T-helper 1 cell treated with Interleukin-12 subunit alpha and Interleukin-12 subunit beta and Interleukin-4 antibody, amounts not matched to agents 30 ng/mL and 1 ng/mL, for 36 hours (primary cell): ENCODE results near the gene CCDC142. TPM values are rescaled to one million over a fixed set of nuclear protein-coding genes. Genes with fewer than 3 reads are reported as not detected.

Source experiments
- intact Hi-C: fragments of 100-400 bp; cut with micrococcal nuclease; formaldehyde crosslinking; loops from one replicate; pipeline ENCODE4 v1.15.1; 2024
- total RNA-seq: library from RNA; stranded (reverse); gene quantifications from 2 replicates; pipeline ENCODE4 v1.2.3, GENCODE V29; 2022

CCDC142 gene
- total RNA-seq: 38.1 and 43.9 TPM in 2 replicates

DNA sequence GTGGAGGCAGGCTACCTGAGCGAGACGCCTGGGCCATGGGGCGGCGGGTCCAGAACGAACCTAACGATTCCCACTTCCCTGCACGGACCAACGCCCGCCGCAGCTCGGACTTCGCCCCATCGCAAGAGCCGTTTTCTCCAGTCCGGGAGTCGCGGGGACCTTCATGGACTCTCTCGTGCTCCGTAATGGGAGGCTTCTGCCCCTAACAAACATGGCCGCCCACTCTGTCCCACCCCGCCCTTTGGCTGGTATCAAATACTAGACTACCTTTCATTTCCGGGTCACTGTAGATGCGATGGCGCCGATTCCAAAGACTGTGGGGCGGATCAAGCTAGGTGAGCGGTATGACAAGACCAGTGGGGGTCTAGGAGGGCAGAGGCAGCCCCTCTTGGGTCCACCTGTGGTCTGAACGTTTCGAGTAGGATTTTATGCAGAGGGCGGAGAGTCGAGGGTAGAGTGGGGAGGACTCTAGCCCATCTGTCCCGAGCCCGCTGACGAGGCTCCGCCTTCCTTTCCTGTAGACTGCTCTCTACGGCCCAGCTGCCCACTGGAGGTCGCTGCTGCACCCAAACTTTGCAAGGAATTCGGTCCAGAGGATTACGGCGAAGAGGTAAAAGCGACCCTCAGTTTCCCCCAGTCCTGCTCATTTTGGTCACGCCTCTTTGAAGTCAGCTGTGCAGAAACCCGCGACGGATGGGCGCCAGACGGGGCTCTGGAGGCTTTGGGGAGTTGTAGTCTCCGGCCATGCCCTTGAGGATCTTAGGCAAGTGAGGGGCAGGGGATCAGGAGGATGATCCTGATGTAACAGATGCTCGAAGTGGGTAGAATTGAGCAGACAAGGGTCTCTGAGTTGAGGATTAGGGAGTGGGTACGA lies at the start of gene CCDC142, which contains the start of gene TTC31:
CCDC142 (minus strand) TSS at position 198 of the 874 bp plus-strand sequence; CDS start at position 37, 161 bp downstream.
TTC31 (plus strand) TSS at position 281 of the 874 bp plus-strand sequence; CDS start at position 296, 15 bp downstream.
- intact Hi-C loops: loop anchor here (1.0 to 2.0 kb wide), 16 partner anchors 11 to 746 kb away; partner anchors contain the start of genes AUP1, C2orf81, DOK1 and HTRA2

DNA sequence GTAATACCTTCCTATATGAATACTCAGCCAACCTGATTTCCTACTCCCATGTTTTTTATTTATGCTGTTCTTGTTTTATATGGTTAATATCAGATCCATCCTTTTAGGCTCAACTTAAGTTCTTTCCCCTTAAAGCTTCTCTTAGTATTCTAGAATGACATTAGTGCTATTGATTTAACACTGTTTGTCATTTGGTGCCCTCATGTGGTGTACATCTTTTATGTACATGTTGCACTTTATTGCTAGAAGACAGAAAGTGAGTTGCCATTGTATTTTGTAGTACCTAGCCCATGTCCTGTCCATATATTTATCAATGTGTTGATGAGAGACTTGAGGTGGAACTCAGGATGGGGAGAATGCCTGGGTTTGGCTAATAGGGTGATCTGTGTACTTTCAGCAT lies 49.4 kb upstream of the CCDC142 start:
- intact Hi-C loops: loop anchor here (1.0 kb wide), 6 partner anchors 18 to 282 kb away; partner anchors contain the start of genes TLX2 and TTC31

DNA sequence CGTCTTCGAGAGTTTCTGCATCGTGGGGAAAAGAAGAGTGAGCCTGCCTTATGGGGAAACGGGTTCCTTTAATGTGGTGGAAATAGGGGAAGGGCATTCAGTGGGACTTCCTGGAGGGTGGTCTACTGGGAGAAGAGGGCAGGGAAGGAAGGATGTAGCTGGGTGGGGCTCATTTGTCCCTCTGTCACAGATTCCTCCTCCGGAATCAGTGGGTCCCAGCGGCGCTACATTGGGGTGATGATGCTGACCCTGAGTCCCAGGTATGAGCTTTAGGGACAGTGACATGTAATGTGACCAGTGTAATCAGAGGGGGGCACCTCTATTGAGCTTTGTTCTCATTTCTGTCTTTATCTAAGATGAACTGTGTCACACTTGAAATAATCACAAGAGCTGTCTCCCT lies 48.9 kb upstream of the CCDC142 start:
- intact Hi-C loops: loop anchor here (1.0 kb wide), 6 partner anchors 17 to 281 kb away; partner anchors contain the start of genes TLX2 and TTC31

GRCh38 chr2:74530239-74531187 lies 47.7 kb upstream of the CCDC142 start:
- intact Hi-C loops: loop anchor here (1.0 kb wide), 1 partner anchor 1145 kb away; the partner anchor contains the start of gene ALMS1

- intact Hi-C loops: loop anchor here (1.0 to 2.0 kb wide), 17 partner anchors 13 to 1295 kb away; partner anchors contain the start of genes ALMS1, C2orf81, CCDC142 and CCT7
Observed at GRCh38 chr2:74529357-74530238, 46.8 kb upstream of the CCDC142 start, which contains the start of the genes AUP1 and HTRA2. Gene AUP1, minus strand, starts transcription at chr2:74529706. Its CDS starts 77 bp downstream, at chr2:74529629. Gene HTRA2, plus strand, starts transcription at chr2:74529933. Its CDS starts 74 bp downstream, at chr2:74530007.

- intact Hi-C loops: loop anchor here (1.0 to 2.0 kb wide), 16 partner anchors 12 to 1294 kb away; partner anchors contain the start of genes C2orf81, CCDC142, CCT7 and DGUOK
Observed at GRCh38 chr2:74528600-74529356, 46.0 kb upstream of the CCDC142 start.

- intact Hi-C loops: loop anchor here (2.0 kb wide), 1 partner anchor 45 kb away; the partner anchor contains the start of genes CCDC142 and TTC31
Observed at GRCh38 chr2:74527741-74528140, 44.9 kb upstream of the CCDC142 start.

GRCh38 chr2:74526649-74527230 lies 43.9 kb upstream of the CCDC142 start:
- intact Hi-C loops: loop anchor here (1.0 kb wide), 1 partner anchor 321 kb away; no protein-coding TSS in a partner anchor

DNA sequence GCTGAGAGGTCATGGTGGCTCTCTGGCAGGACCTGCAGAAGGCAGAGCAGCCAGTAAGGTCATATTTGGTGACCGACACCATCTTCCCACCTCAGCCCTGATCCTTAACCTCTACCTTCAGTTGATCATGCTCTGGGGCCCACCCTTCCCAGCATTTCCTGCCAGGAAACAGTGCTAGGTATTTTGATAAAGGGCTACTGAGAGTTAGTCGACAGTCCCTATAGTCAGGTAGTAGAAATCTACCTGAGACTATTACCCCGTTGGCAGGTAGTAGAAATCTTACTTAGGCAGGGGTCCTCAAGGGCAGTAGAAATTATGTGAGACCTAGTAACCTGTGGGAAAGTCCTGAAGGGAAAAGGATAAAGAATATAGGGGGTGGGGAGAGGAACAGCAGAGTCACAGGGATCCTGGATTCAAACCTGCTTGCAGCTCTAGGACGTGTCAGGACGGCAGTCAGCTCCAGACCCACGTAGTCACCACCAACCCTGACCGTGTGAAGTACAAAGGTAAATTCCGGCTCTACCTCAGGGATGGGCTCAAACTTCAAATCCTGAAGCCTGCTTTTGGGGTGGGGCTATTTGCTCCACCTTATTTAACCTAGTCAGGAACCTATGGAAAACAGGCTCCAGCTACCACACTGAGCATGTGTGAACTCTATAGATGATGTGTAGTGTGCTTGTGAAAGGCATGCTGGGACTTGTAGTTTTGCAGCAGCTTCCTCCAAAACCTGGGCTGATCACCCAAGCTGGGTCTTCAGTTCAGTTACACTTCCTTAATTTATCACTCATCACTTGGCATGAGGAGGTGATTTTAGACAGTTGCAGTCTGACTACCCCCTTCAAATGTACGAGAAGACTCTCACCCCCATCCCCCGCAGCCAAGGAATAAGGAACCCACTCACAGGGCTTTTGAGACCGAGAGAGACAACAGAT lies 43.2 kb upstream of the CCDC142 start, which contains the start of gene DQX1:
DQX1 (minus strand) TSS at position 515 of the 932 bp plus-strand sequence; CDS start at position 13, 502 bp downstream.
- intact Hi-C loops: loop anchor here (1.0 kb wide), 1 partner anchor 321 kb away; no protein-coding TSS in a partner anchor

GRCh38 chr2:74524955-74525716 lies 42.3 kb upstream of the CCDC142 start:
- intact Hi-C loops: no loop called here

GRCh38 chr2:74524005-74524404 lies 41.2 kb upstream of the CCDC142 start:
- intact Hi-C loops: no loop called here

GRCh38 chr2:74522516-74522915 lies 39.7 kb upstream of the CCDC142 start:
- intact Hi-C loops: no loop called here

DNA sequence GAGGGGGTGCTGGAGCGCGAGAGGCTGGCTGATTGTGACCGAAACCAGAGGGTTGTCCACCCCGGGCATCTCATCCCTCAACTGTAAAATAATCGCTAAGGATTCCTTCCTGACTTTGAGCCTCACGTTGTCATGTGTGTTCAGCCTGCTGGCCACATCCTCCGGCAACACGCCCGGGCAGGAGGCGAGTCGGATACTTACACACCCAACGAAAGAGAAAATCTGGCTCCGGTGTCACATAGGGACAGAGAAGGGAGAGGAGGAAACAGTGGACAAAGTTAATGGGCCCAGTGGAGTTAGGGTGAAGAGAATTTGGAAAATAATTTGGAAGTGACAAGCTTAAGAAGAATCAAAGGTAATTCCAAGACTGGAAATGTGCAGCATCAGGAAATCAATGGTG lies 33.9 kb upstream of the CCDC142 start:
- intact Hi-C loops: loop anchor here (1.0 kb wide), 3 partner anchors 9 to 17 kb away; partner anchors contain the start of genes AUP1, HTRA2, LBX2 and PCGF1

DNA sequence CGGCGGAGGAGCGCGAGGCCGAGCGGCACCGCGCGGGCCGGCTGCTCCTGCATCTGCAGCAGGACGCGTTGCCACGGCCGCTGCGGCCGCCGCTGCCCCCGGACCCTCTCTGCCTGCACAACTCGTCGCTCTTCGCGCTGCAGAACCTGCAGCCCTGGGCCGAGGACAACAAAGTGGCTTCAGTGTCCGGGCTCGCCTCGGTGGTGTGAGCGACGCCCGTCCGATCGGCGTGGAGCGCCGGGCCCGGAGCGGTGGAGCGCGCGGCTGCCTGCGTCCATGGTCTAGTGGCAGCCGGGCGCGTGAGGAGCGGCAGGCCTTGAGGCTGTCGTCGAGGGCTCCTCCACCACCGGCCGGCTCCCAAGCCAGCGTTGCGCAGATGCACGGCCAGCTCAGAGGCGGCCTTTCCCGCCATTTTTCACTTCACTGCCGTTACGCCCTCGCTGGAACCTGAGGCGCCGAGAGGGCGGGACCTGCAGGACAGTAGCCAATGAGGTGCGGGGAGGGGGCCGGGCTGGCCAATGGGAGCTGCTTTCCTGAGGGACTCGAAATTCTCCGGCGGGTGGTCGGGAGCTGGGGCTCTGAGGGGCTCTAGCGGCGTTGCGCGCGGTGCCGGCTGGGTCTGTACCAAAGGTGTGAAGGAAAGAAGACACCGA lies 33.3 kb upstream of the CCDC142 start:
- intact Hi-C loops: loop anchor here (1.0 kb wide), 3 partner anchors 9 to 17 kb away; partner anchors contain the start of genes AUP1, HTRA2, LBX2 and PCGF1

- intact Hi-C loops: no loop called here
Observed at GRCh38 chr2:74515271-74515980, 32.6 kb upstream of the CCDC142 start.
